ENCODE results near the gene KAT5. TPM values are rescaled to one million over a fixed set of nuclear protein-coding genes. Genes with fewer than 3 reads are reported as not detected.

Gene KAT5
- total and polyA plus RNA-seq, 2 donors (not counting 3 experiments of a cell fraction or from before 2014, with no cell fraction given) = 35.8 to 48.8 TPM

DNA sequence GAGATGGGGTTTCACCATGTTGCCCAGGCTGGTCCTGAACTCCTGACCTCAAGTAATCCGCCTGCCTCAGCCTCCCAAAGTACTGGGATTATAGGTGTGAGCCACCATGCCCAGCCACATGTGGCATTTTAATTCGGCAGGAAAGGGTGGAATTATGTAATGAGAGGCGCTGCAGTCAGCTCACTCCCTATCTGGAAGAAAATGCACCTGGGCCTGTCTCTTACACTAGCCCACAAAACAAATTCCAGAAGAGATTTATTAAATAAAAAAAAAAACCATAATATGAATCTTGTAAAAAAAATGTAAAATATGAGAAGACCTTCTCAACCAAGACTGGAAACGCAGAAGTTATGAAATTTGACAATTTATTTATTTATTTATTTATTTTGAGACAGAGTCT is 8.2 kb upstream of the KAT5 start:
- Histone ChIP-seq H3K9me3 (replicated peaks; ENCODE audit: control insufficient read depth, insufficient read depth, low read length) (no peaks in the 10 kb centered on the region), H3K9me1 (replicated peaks; ENCODE audit: control insufficient read depth, extremely low read depth, insufficient read depth, low read length) (no peaks in the 10 kb centered on the region), H3K9ac (replicated peaks; ENCODE audit: extremely low read depth, insufficient read depth, low read length) (no peak overlapping the region), H3K27me3 (ENCODE audit: control insufficient read depth in 2 of 2, insufficient read depth in 2 of 2, low read length in 2 of 2) (peaks cover 8 to 12% of the 10 kb centered on the region in 2 experiments), H4K20me1 (replicated peaks; ENCODE audit: control insufficient read depth, extremely low read depth, insufficient read depth, low read length) (no peaks in the 10 kb centered on the region), H3K4me2 (ENCODE audit: insufficient read depth, low read length) (no peak overlapping the region), H3K27ac (ENCODE audit: insufficient read depth, low read depth, low read length) (no peak overlapping the region), H3K4me3 (replicated peaks in 1 of 3; ENCODE audit: insufficient read depth in 1 of 3, low read depth in 1 of 3, low read length in 3 of 3) (no peak overlapping the region), H3K36me3 (ENCODE audit: control insufficient read depth in 2 of 2, extremely low read depth in 1 of 2, insufficient read depth in 2 of 2, low read length in 2 of 2) (no peaks in the 10 kb centered on the region), H2AFZ (ENCODE audit: low read depth, low read length) (no peak overlapping the region), H3K79me2 (ENCODE audit: control insufficient read depth, insufficient read depth, low read length) (no peaks in the 10 kb centered on the region), H3K4me1 (ENCODE audit: control insufficient read depth, extremely low read depth, insufficient read depth, low read length) (no peaks in the 10 kb centered on the region)
- TF ChIP-seq GATA2 (IDR thresholded peaks at IDR 0.05; ENCODE audit: insufficient read depth, insufficient read length, low read depth, low read length) (no peak), FOS (IDR thresholded peaks at IDR 0.05; ENCODE audit: borderline replicate concordance, insufficient read depth, low read length) (no peak), POLR2AphosphoS5 (IDR thresholded peaks at IDR 0.05; ENCODE audit: insufficient read depth, low read depth, low read length) (no peak), POLR2A (IDR thresholded peaks at IDR 0.05; ENCODE audit: low read depth, low read length) (no peak), MYC (IDR thresholded peaks at IDR 0.05; ENCODE audit: low read depth, low read length) (no peak)
- TF ChIP-seq, protein P1, sequence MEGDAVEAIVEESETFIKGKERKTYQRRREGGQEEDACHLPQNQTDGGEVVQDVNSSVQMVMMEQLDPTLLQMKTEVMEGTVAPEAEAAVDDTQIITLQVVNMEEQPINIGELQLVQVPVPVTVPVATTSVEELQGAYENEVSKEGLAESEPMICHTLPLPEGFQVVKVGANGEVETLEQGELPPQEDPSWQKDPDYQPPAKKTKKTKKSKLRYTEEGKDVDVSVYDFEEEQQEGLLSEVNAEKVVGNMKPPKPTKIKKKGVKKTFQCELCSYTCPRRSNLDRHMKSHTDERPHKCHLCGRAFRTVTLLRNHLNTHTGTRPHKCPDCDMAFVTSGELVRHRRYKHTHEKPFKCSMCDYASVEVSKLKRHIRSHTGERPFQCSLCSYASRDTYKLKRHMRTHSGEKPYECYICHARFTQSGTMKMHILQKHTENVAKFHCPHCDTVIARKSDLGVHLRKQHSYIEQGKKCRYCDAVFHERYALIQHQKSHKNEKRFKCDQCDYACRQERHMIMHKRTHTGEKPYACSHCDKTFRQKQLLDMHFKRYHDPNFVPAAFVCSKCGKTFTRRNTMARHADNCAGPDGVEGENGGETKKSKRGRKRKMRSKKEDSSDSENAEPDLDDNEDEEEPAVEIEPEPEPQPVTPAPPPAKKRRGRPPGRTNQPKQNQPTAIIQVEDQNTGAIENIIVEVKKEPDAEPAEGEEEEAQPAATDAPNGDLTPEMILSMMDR (IDR thresholded peaks at IDR 0.05; ENCODE audit: extremely low read depth in 1 of 2, insufficient read depth in 1 of 2, low read depth in 1 of 2, low read length in 2 of 2) = no peak
- TF ChIP-seq, protein P2, sequence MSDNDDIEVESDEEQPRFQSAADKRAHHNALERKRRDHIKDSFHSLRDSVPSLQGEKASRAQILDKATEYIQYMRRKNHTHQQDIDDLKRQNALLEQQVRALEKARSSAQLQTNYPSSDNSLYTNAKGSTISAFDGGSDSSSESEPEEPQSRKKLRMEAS (IDR thresholded peaks at IDR 0.05; ENCODE audit: insufficient read depth, insufficient read length) = no peak
- CTCF ChIA-PET = interaction anchor here (0.9 to 2.5 kb wide), 4 partner anchors 10 to 114 kb away, joined by 3 to 13 read pairs (median 6); no protein-coding TSS in a partner anchor
- intact Hi-C loops (cut with micrococcal nuclease) (no loop called here), dilution Hi-C loops (cut with MboI; ENCODE audit: extremely low pct_ligation_motif_present, low sequenced_read_pairs) (no loop called here)
- DNase-seq (ENCODE audit: low read depth, low spot score) (no peak), FAIRE-seq (no peak)
- POLR2A ChIA-PET = no interaction called here
- no TSS peak for BruUV-seq (replicated peaks)

Measured in endothelial cell of umbilical vein (primary cell).